ENCODE results near the gene OR5V1. TPM values are rescaled to one million over a fixed set of nuclear protein-coding genes. Genes with fewer than 3 reads are reported as not detected.
"Not testable (repeated sequence)": the region's sequence is repeated elsewhere in the genome, so short reads cannot be mapped to it uniquely, and the experiment has no call there.

OR5V1 gene
- total RNA-seq, 2 experiments from 2014 or later = not detected

DNA sequence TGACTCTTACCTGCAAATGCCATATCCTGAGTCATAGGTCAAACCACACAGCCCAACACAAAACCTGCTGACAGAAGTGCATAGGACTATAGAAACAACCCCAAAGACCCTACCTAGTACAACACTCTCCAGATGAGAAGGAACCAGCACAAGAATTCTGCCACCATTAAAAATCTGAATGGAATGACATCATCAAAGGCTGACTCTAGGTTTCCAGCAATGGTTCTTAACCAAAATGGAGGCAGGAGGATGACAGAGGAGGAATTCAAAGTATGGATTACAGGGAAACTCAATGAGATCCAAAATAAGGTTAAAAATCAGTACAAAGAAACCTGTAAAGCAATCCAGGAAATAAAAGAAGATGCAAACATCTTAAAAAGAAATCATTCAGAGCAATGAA is 36.0 kb downstream of the OR5V1 start:
- Mint-ChIP-seq H3K4me3 (no peak overlapping the region), H3K4me1 (ENCODE audit: low read depth) (no peaks in the 10 kb centered on the region), H3K27me3 (peaks cover 41% of the 10 kb centered on the region), H3K9me3 (peaks cover 4% of the 10 kb centered on the region), H3K27ac (no peak overlapping the region), H3K36me3 (no peaks in the 10 kb centered on the region)
- POLR2A ChIA-PET = no interaction called here
- CTCF ChIA-PET = no interaction called here
- DNase-seq = no peak
- intact Hi-C loops (cut with micrococcal nuclease) = no loop called here

DNA sequence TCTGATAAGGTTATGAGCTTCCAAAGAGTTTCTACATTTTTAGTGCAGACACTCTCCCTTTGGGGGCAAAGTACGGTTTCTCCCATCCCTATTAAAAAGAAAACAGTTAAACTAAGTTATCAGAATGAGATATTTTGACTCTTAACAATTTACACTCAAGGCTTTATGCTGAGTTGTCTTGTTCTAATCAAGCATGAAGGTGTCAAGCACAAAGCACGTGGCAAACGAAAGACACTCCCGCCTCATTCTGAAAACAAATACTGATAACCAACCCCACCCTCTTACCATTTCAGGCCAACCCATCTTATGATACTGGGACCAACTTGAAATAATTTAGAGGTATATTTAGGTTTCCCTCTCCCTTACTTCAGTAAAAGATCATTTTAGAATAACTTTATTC is 42.9 kb downstream of the OR5V1 start:
- H3K27ac Mint-ChIP-seq = no peak overlapping the region
- intact Hi-C loops (cut with micrococcal nuclease) = no loop called here
- no peaks in the 10 kb centered on the region for H3K4me1 Mint-ChIP-seq (ENCODE audit: low read depth)
- no peaks in the 10 kb centered on the region for H3K36me3 Mint-ChIP-seq
- no peak for DNase-seq
- POLR2A ChIA-PET = no interaction called here
- no peaks in the 10 kb centered on the region for H3K9me3 Mint-ChIP-seq
- peaks cover 35% of the 10 kb centered on the region for H3K27me3 Mint-ChIP-seq
- no peak overlapping the region for H3K4me3 Mint-ChIP-seq
- CTCF ChIA-PET = no interaction called here

GRCh38 chr6:29323332-29323731 is 45.3 kb downstream of the OR5V1 start:
- H3K36me3 Mint-ChIP-seq; intact Hi-C loops (cut with micrococcal nuclease); H3K4me3 Mint-ChIP-seq; H3K9me3 Mint-ChIP-seq; DNase-seq; CTCF ChIA-PET; POLR2A ChIA-PET; H3K27ac Mint-ChIP-seq; H3K4me1 Mint-ChIP-seq (ENCODE audit: low read depth): not testable (repeated sequence)
- H3K27me3 Mint-ChIP-seq = peaks cover 25% of the 10 kb centered on the region

DNA sequence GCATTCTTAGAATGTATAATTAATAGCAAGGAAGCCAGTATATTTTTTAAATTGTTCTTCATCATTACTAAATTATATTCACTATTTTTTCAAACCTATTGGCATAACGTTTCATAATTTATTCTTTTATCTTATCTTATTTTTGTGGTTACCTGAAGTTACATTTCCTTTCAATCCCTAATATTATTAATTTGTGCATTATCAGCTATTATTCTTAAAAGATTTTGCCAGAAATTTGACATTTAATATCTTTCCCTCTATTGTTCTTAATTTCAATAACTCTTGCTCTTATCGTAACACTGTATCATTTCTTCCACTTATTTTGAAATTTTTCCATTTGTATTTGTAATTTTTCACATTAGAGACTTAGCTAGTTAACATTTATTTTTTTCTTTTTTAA is 48.7 kb downstream of the OR5V1 start:
- Mint-ChIP-seq H3K4me1 (ENCODE audit: low read depth) (no peaks in the 10 kb centered on the region), H3K27me3 (peaks cover 11% of the 10 kb centered on the region), H3K9me3 (no peaks in the 10 kb centered on the region), H3K36me3 (no peaks in the 10 kb centered on the region), H3K27ac (no peak overlapping the region), H3K4me3 (no peak overlapping the region)
- no peak for DNase-seq
- POLR2A ChIA-PET = no interaction called here
- CTCF ChIA-PET = no interaction called here
- intact Hi-C loops (cut with micrococcal nuclease) = no loop called here

Other genes with a start within 250 kb of the OR5V1 start
- gene OR2J2, start 198.0 kb downstream of the OR5V1 start, total RNA-seq = not detected
- not detected for gene OR14J1, start 67.2 kb downstream of the OR5V1 start, total RNA-seq
- gene OR12D3, start 6.4 kb upstream of the OR5V1 start, total RNA-seq = not detected
- not detected for gene OR12D2, start 26.8 kb upstream of the OR5V1 start, total RNA-seq
- gene OR12D1, start 46.1 kb upstream of the OR5V1 start, total RNA-seq = not detected
- gene OR10C1, start 70.4 kb upstream of the OR5V1 start, total RNA-seq = not detected
- not detected for gene OR11A1, start 88.2 kb upstream of the OR5V1 start, total RNA-seq
- gene OR2H1, start 88.3 kb upstream of the OR5V1 start, total RNA-seq = not detected
- gene MAS1L, start 119.1 kb upstream of the OR5V1 start, total RNA-seq = not detected
- gene UBD, start 190.9 kb upstream of the OR5V1 start, total RNA-seq = under 1 TPM; 0.59 to 0.70 TPM
- gene OR2H2, start 216.3 kb upstream of the OR5V1 start, total RNA-seq = not detected